ENCODE results near the gene RBM20. TPM values are rescaled to one million over a fixed set of nuclear protein-coding genes. Genes with fewer than 3 reads are reported as not detected.

Gene RBM20
- total RNA-seq, 2 experiments from 2014 or later: 0.03 TPM; not detected in 1

GRCh38 chr10:110813743-110814472 lies 169.8 kb downstream of the RBM20 start:
- CTCF ChIA-PET: no interaction called here
- no peak for ATAC-seq

GRCh38 chr10:110815354-110816004 lies 171.3 kb downstream of the RBM20 start:
- H3K4me1 Mint-ChIP-seq (ENCODE audit: low read depth): peaks cover 28% of the 10 kb centered on the region
- no peak overlapping the region for H3K4me3 Mint-ChIP-seq
- H3K27ac Mint-ChIP-seq: no peak overlapping the region
- no peaks in the 10 kb centered on the region for H3K9me3 Mint-ChIP-seq (ENCODE audit: insufficient read depth)
- POLR2A ChIA-PET: no interaction called here
- H3K27me3 Mint-ChIP-seq (ENCODE audit: low read depth): no peaks in the 10 kb centered on the region
- ATAC-seq: no peak
- H3K36me3 Mint-ChIP-seq (ENCODE audit: low read depth): no peaks in the 10 kb centered on the region
- DNase-seq: no peak
- CTCF ChIA-PET: no interaction called here

More at GRCh38 chr10:110813743-110814472, 169.8 kb downstream of the RBM20 start:
- no peak overlapping the region for H3K27ac Mint-ChIP-seq
- H3K4me3 Mint-ChIP-seq: no peak overlapping the region
- H3K9me3 Mint-ChIP-seq (ENCODE audit: insufficient read depth): no peaks in the 10 kb centered on the region
- POLR2A ChIA-PET: no interaction called here
- no peaks in the 10 kb centered on the region for H3K36me3 Mint-ChIP-seq (ENCODE audit: low read depth)
- no peaks in the 10 kb centered on the region for H3K27me3 Mint-ChIP-seq (ENCODE audit: low read depth)
- peaks cover 27% of the 10 kb centered on the region for H3K4me1 Mint-ChIP-seq (ENCODE audit: low read depth)
- no peak for DNase-seq

GRCh38 chr10:110817614-110818013 lies 173.5 kb downstream of the RBM20 start:
- H3K27me3 Mint-ChIP-seq (ENCODE audit: low read depth): no peaks in the 10 kb centered on the region
- H3K9me3 Mint-ChIP-seq (ENCODE audit: insufficient read depth): no peaks in the 10 kb centered on the region
- H3K36me3 Mint-ChIP-seq (ENCODE audit: low read depth): no peaks in the 10 kb centered on the region
- CTCF ChIA-PET: interaction anchor here (0.9 to 3.4 kb wide), 2 partner anchors 14 to 41 kb away, joined by 3 to 19 read pairs; no protein-coding TSS in a partner anchor
- DNase-seq: no peak
- peak overlapping the region; percentile 50 for H3K27ac Mint-ChIP-seq
- no peak overlapping the region for H3K4me3 Mint-ChIP-seq
- POLR2A ChIA-PET: no interaction called here
- no peak for ATAC-seq
- H3K4me1 Mint-ChIP-seq (ENCODE audit: low read depth): peaks cover 35% of the 10 kb centered on the region

GRCh38 chr10:110818311-110819256 lies 174.4 kb downstream of the RBM20 start:
- no peak for DNase-seq
- Mint-ChIP-seq H3K4me1 (ENCODE audit: low read depth) (peaks cover 35% of the 10 kb centered on the region), H3K4me3 (no peak overlapping the region), H3K9me3 (ENCODE audit: insufficient read depth) (no peaks in the 10 kb centered on the region), H3K27me3 (ENCODE audit: low read depth) (no peaks in the 10 kb centered on the region), H3K27ac (no peak overlapping the region), H3K36me3 (ENCODE audit: low read depth) (no peaks in the 10 kb centered on the region)
- ChIA-PET POLR2A (interaction anchor here (1.0 kb wide), 1 partner anchor 53 kb away, joined by 4 read pairs; the partner anchor contains the start of gene PDCD4), CTCF (interaction anchor here (1.0 to 3.4 kb wide), 3 partner anchors 15 to 24 kb away, joined by 3 to 19 read pairs (median 3); no protein-coding TSS in a partner anchor)
- ATAC-seq: no peak

- H3K4me1 Mint-ChIP-seq (ENCODE audit: low read depth): peaks cover 29% of the 10 kb centered on the region
Measured at GRCh38 chr10:110820321-110820814, 176.2 kb downstream of the RBM20 start.

GRCh38 chr10:110821508-110821907 lies 177.4 kb downstream of the RBM20 start:
- no peak for ATAC-seq
- POLR2A ChIA-PET: no interaction called here
- no peak overlapping the region for H3K4me3 Mint-ChIP-seq
- H3K9me3 Mint-ChIP-seq (ENCODE audit: insufficient read depth): no peaks in the 10 kb centered on the region
- no peak overlapping the region for H3K27ac Mint-ChIP-seq
- peaks cover 22% of the 10 kb centered on the region for H3K4me1 Mint-ChIP-seq (ENCODE audit: low read depth)
- CTCF ChIA-PET: interaction anchor here (0.9 to 1.0 kb wide), 2 partner anchors 17 to 36 kb away, joined by 3 read pairs; no protein-coding TSS in a partner anchor
- DNase-seq: no peak
- H3K27me3 Mint-ChIP-seq (ENCODE audit: low read depth): peaks cover 2% of the 10 kb centered on the region
- H3K36me3 Mint-ChIP-seq (ENCODE audit: low read depth): no peaks in the 10 kb centered on the region

More at GRCh38 chr10:110820321-110820814, 176.2 kb downstream of the RBM20 start:
- DNase-seq (no peak), ATAC-seq (no peak)
- no peak overlapping the region for H3K27ac Mint-ChIP-seq
- no peaks in the 10 kb centered on the region for H3K36me3 Mint-ChIP-seq (ENCODE audit: low read depth)
- ChIA-PET CTCF (no interaction called here), POLR2A (no interaction called here)
- no peaks in the 10 kb centered on the region for H3K27me3 Mint-ChIP-seq (ENCODE audit: low read depth)
- H3K9me3 Mint-ChIP-seq (ENCODE audit: insufficient read depth): no peaks in the 10 kb centered on the region
- no peak overlapping the region for H3K4me3 Mint-ChIP-seq

- Mint-ChIP-seq H3K4me3 (no peak overlapping the region), H3K27me3 (ENCODE audit: low read depth) (peaks cover 2% of the 10 kb centered on the region), H3K4me1 (ENCODE audit: low read depth) (peaks cover 18% of the 10 kb centered on the region), H3K27ac (no peak overlapping the region), H3K9me3 (ENCODE audit: insufficient read depth) (no peaks in the 10 kb centered on the region), H3K36me3 (ENCODE audit: low read depth) (no peaks in the 10 kb centered on the region)
- DNase-seq (no peak), ATAC-seq (no peak)
- CTCF ChIA-PET: interaction anchor here (0.9 to 1.0 kb wide), 2 partner anchors 18 to 36 kb away, joined by 3 read pairs; no protein-coding TSS in a partner anchor
- POLR2A ChIA-PET: no interaction called here
Measured at GRCh38 chr10:110822035-110822711, 178.0 kb downstream of the RBM20 start.

- ATAC-seq (no peak), DNase-seq (no peak)
- CTCF ChIA-PET: interaction anchor here (1.0 kb wide), 1 partner anchor 19 kb away, joined by 3 read pairs; no protein-coding TSS in a partner anchor
- Mint-ChIP-seq H3K4me1 (ENCODE audit: low read depth) (peaks cover 13% of the 10 kb centered on the region), H3K36me3 (ENCODE audit: low read depth) (no peaks in the 10 kb centered on the region), H3K27ac (no peak overlapping the region), H3K4me3 (no peak overlapping the region), H3K27me3 (ENCODE audit: low read depth) (peaks cover 2% of the 10 kb centered on the region), H3K9me3 (ENCODE audit: insufficient read depth) (no peaks in the 10 kb centered on the region)
- POLR2A ChIA-PET: no interaction called here
Measured at GRCh38 chr10:110822712-110823311, 178.7 kb downstream of the RBM20 start.

GRCh38 chr10:110824152-110824441 lies 180.0 kb downstream of the RBM20 start:
- Mint-ChIP-seq H3K27ac (no peak overlapping the region), H3K4me3 (no peak overlapping the region), H3K4me1 (ENCODE audit: low read depth) (peaks cover 8% of the 10 kb centered on the region), H3K36me3 (ENCODE audit: low read depth) (no peaks in the 10 kb centered on the region), H3K9me3 (ENCODE audit: insufficient read depth) (no peaks in the 10 kb centered on the region), H3K27me3 (ENCODE audit: low read depth) (peaks cover 2% of the 10 kb centered on the region)
- no peak for DNase-seq
- CTCF ChIA-PET: no interaction called here
- ATAC-seq: no peak
- POLR2A ChIA-PET: no interaction called here

- CTCF ChIA-PET: no interaction called here
- Mint-ChIP-seq H3K4me1 (ENCODE audit: low read depth) (peaks cover 8% of the 10 kb centered on the region), H3K27ac (no peak overlapping the region), H3K36me3 (ENCODE audit: low read depth) (no peaks in the 10 kb centered on the region), H3K9me3 (ENCODE audit: insufficient read depth) (no peaks in the 10 kb centered on the region), H3K4me3 (no peak overlapping the region), H3K27me3 (ENCODE audit: low read depth) (peaks cover 2% of the 10 kb centered on the region)
- POLR2A ChIA-PET: no interaction called here
- ATAC-seq (no peak), DNase-seq (no peak)
Measured at GRCh38 chr10:110824660-110825059, 180.5 kb downstream of the RBM20 start.

- Mint-ChIP-seq H3K27ac (no peak overlapping the region), H3K4me1 (ENCODE audit: low read depth) (peaks cover 8% of the 10 kb centered on the region), H3K27me3 (ENCODE audit: low read depth) (peaks cover 2% of the 10 kb centered on the region), H3K9me3 (ENCODE audit: insufficient read depth) (no peaks in the 10 kb centered on the region), H3K36me3 (ENCODE audit: low read depth) (no peaks in the 10 kb centered on the region), H3K4me3 (no peak overlapping the region)
- DNase-seq: no peak
- ChIA-PET CTCF (interaction anchor here (1.2 kb wide), 1 partner anchor 13 kb away, joined by 3 read pairs; no protein-coding TSS in a partner anchor), POLR2A (no interaction called here)
- ATAC-seq: no peak
Measured at GRCh38 chr10:110825508-110825907, 181.4 kb downstream of the RBM20 start.

Data from activated CD8-positive, alpha-beta T cell treated with anti-CD3 and anti-CD28 coated beads, Interleukin-2, amount 10 ng/mL, durations not matched to agents 7 days and 5 days (primary cell).